Measurements from ENCODE around the gene EEFSEC. TPM values are rescaled to one million over a fixed set of nuclear protein-coding genes. Genes with fewer than 3 reads are reported as not detected.

Gene EEFSEC
- total RNA-seq, 1 donor from 2014 or later, result 24.6 TPM

GRCh38 chr3:128453501-128454309 is 300.4 kb downstream of the EEFSEC start:
- no peaks in the 10 kb centered on the region for H3K36me3 ChIP-seq
- no peaks in the 10 kb centered on the region for H3K9me3 ChIP-seq
- no peak for TF ChIP-seq POLR2AphosphoS5 (IDR thresholded peaks at IDR 0.05; ENCODE audit: insufficient read depth in 1 of 2, low read depth in 1 of 2)
- TF ChIP-seq CTCF (IDR thresholded peaks at IDR 0.05), result no peak
- TF ChIP-seq POLR2A (IDR thresholded peaks at IDR 0.05), result no peak
- H3K4me1 ChIP-seq, result no peaks in the 10 kb centered on the region
- H3K4me3 ChIP-seq, result no peak overlapping the region
- H3K27me3 ChIP-seq, result no peaks in the 10 kb centered on the region
- DNase-seq (ENCODE audit: extremely low spot score in 2 of 2), result no peak
- intact Hi-C loops (cut with DNase I), result no loop called here
- H3K27ac ChIP-seq, result no peak overlapping the region

- no peak for TF ChIP-seq POLR2AphosphoS5 (IDR thresholded peaks at IDR 0.05; ENCODE audit: insufficient read depth in 1 of 2, low read depth in 1 of 2)
- TF ChIP-seq CTCF (IDR thresholded peaks at IDR 0.05), result no peak
- no peak for TF ChIP-seq POLR2A (IDR thresholded peaks at IDR 0.05)
- intact Hi-C loops (cut with DNase I), result no loop called here
- Histone ChIP-seq H3K27me3 (no peaks in the 10 kb centered on the region), H3K9me3 (no peaks in the 10 kb centered on the region), H3K27ac (no peak overlapping the region), H3K4me3 (no peak overlapping the region), H3K36me3 (no peaks in the 10 kb centered on the region), H3K4me1 (no peaks in the 10 kb centered on the region)
- DNase-seq (ENCODE audit: extremely low spot score in 2 of 2), result no peak
Measured at GRCh38 chr3:128454310-128454618, 301.0 kb downstream of the EEFSEC start.

GRCh38 chr3:128455116-128455515 is 301.8 kb downstream of the EEFSEC start:
- Histone ChIP-seq H3K9me3 (no peaks in the 10 kb centered on the region), H3K27me3 (no peaks in the 10 kb centered on the region), H3K4me3 (no peak overlapping the region), H3K4me1 (no peaks in the 10 kb centered on the region), H3K36me3 (no peaks in the 10 kb centered on the region), H3K27ac (no peak overlapping the region)
- DNase-seq (ENCODE audit: extremely low spot score in 2 of 2), result no peak
- TF ChIP-seq POLR2AphosphoS5 (IDR thresholded peaks at IDR 0.05; ENCODE audit: insufficient read depth in 1 of 2, low read depth in 1 of 2) (no peak), CTCF (IDR thresholded peaks at IDR 0.05) (no peak), POLR2A (IDR thresholded peaks at IDR 0.05) (no peak)
- intact Hi-C loops (cut with DNase I), result no loop called here

- H3K27me3 ChIP-seq, result no peaks in the 10 kb centered on the region
- no peak for DNase-seq (ENCODE audit: extremely low spot score in 2 of 2)
- H3K4me3 ChIP-seq, result no peak overlapping the region
- intact Hi-C loops (cut with DNase I), result no loop called here
- TF ChIP-seq CTCF (IDR thresholded peaks at IDR 0.05) (no peak), POLR2A (IDR thresholded peaks at IDR 0.05) (no peak), POLR2AphosphoS5 (IDR thresholded peaks at IDR 0.05; ENCODE audit: insufficient read depth in 1 of 2, low read depth in 1 of 2) (no peak)
- H3K36me3 ChIP-seq, result no peaks in the 10 kb centered on the region
- no peak overlapping the region for H3K27ac ChIP-seq
- H3K9me3 ChIP-seq, result no peaks in the 10 kb centered on the region
- no peaks in the 10 kb centered on the region for H3K4me1 ChIP-seq
Measured at GRCh38 chr3:128455786-128456748, 302.8 kb downstream of the EEFSEC start.
